Stimulated activated naive CD4-positive, alpha-beta T cell (primary cell): ENCODE data around the gene PRELP.
"Not testable (repeated sequence)": the region's sequence is repeated elsewhere in the genome, so short reads cannot be mapped to it uniquely, and the experiment has no call there.

Experiments
- DNase-seq, 6 experiments: peaks; one replicate each; lab custom pipeline; 2025; lab: John Stamatoyannopoulos, UW

Gene PRELP

GRCh38 chr1:203475012-203475981 is at the start of gene PRELP:
Gene PRELP, plus strand, starts transcription at chr1:203475806. Its CDS starts 7,379 bp downstream, at chr1:203483185.
- DNase-seq, result no peak

GRCh38 chr1:203426366-203426765 is 49.2 kb upstream of the PRELP start:
- no peak for DNase-seq

GRCh38 chr1:203426870-203427269 is 48.7 kb upstream of the PRELP start:
- no peak for DNase-seq

- no peak for DNase-seq
Observed at GRCh38 chr1:203427451-203427850, 48.2 kb upstream of the PRELP start.

- DNase-seq, result no peak
Observed at GRCh38 chr1:203428981-203429599, 46.5 kb upstream of the PRELP start.

- DNase-seq, result no peak
Observed at GRCh38 chr1:203435615-203436014, 40.0 kb upstream of the PRELP start.

- no peak for DNase-seq
Observed at GRCh38 chr1:203437696-203438315, 37.8 kb upstream of the PRELP start.

GRCh38 chr1:203439131-203439730 is 36.4 kb upstream of the PRELP start:
- no peak for DNase-seq

- DNase-seq, result no peak
Observed at GRCh38 chr1:203440771-203441170, 34.8 kb upstream of the PRELP start.

- no peak for DNase-seq
Observed at GRCh38 chr1:203441766-203442165, 33.8 kb upstream of the PRELP start.

GRCh38 chr1:203442821-203443220 is 32.8 kb upstream of the PRELP start:
- no peak for DNase-seq

- no peak for DNase-seq
Observed at GRCh38 chr1:203443296-203443695, 32.3 kb upstream of the PRELP start.

GRCh38 chr1:203444171-203444576 is 31.4 kb upstream of the PRELP start:
- no peak for DNase-seq

- no peak for DNase-seq
Observed at GRCh38 chr1:203447151-203447550, 28.5 kb upstream of the PRELP start.

GRCh38 chr1:203447598-203447997 is 28.0 kb upstream of the PRELP start:
- not testable (repeated sequence) for DNase-seq

GRCh38 chr1:203448521-203449061 is 27.0 kb upstream of the PRELP start:
- no peak for DNase-seq

GRCh38 chr1:203450001-203450400 is 25.6 kb upstream of the PRELP start:
- DNase-seq, result no peak

- no peak for DNase-seq
Observed at GRCh38 chr1:203450479-203451149, 25.0 kb upstream of the PRELP start.

- DNase-seq, result no peak
Observed at GRCh38 chr1:203451836-203452784, 23.5 kb upstream of the PRELP start.

GRCh38 chr1:203453016-203453415 is 22.6 kb upstream of the PRELP start:
- DNase-seq, result no peak
